HG02981 (cell line): ENCODE measurements around the gene ELFN1.

Experiments used
- ATAC-seq: cut with Tn5 transposase; IDR thresholded peaks from one replicate; pipeline ENCODE4 v1.9.1; 2021; ENCODE audit warnings: mild to moderate bottlenecking, moderate library complexity; ENCODE audit not compliant: unreplicated experiment

The ELFN1 gene

GRCh38 chr7:1777122-1777521, 107.0 kb downstream of the ELFN1 start:
- no peak for ATAC-seq

- no peak for ATAC-seq
These were observed 109.4 kb downstream of the ELFN1 start for GRCh38 chr7:1779445-1779844.

GRCh38 chr7:1781369-1781768, 111.3 kb downstream of the ELFN1 start:
- no peak for ATAC-seq

GRCh38 chr7:1785839-1786238, 115.8 kb downstream of the ELFN1 start:
- ATAC-seq: no peak

GRCh38 chr7:1787241-1787640, 117.2 kb downstream of the ELFN1 start:
- ATAC-seq: no peak

- ATAC-seq: no peak
These were observed 117.7 kb downstream of the ELFN1 start for GRCh38 chr7:1787681-1788235.

- ATAC-seq: no peak
These were observed 124.9 kb downstream of the ELFN1 start for GRCh38 chr7:1794888-1795542.
